Measurements from ENCODE around the gene SERINC2. TPM values are rescaled to one million over a fixed set of nuclear protein-coding genes. Genes with fewer than 3 reads are reported as not detected.

SERINC2 gene
- total RNA-seq, 1 donor from 2014 or later: 45.8 TPM

DNA sequence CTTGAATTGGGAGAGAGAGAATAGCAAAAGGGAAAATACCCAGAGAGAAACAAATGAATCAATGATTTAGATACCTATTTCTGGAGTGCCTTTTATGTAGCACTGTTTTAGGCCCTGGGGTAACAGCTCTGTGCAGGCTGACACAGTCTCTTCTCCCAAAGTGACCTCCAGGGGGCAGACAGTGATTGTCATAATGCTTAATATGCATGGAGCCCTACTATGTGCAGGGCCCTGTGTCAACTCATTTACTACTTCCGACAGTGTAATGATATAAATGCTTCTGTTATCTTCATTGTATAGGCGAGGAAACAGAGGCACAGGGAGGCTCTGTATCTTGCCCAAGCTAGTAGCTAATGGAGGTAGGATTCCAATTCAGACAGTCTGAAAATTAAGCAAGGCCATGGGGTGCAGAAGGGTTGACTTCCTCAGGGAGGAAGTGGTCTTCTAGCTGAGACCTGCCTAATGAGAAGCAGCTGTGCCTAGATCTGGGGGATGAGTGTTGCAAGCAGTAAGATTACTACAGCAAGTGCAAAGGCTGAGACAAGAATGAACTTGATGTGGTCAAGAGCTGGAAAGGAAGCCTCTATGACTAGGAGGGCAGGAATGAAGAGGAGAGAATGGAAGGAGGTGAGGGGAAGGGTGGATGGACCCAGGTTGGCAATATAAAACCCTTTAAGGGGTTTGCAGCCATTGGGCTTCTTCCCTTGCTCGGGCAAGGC, 16.2 kb upstream of the SERINC2 start:
- H3K4me3 ChIP-seq (ENCODE audit: low read depth, low read length): no peak overlapping the region
- DNase-seq (ENCODE audit: low read depth): no peak
- peak; percentile 57 for TF ChIP-seq CTCF (conservative IDR thresholded peaks at IDR 0.05; ENCODE audit: low read depth, low read length)

GRCh38 chr1:31397360-31398095, 15.5 kb upstream of the SERINC2 start:
- H3K4me3 ChIP-seq (ENCODE audit: low read depth, low read length): no peak overlapping the region
- DNase-seq (ENCODE audit: low read depth): no peak
- no peak for TF ChIP-seq CTCF (conservative IDR thresholded peaks at IDR 0.05; ENCODE audit: low read depth, low read length)

DNA sequence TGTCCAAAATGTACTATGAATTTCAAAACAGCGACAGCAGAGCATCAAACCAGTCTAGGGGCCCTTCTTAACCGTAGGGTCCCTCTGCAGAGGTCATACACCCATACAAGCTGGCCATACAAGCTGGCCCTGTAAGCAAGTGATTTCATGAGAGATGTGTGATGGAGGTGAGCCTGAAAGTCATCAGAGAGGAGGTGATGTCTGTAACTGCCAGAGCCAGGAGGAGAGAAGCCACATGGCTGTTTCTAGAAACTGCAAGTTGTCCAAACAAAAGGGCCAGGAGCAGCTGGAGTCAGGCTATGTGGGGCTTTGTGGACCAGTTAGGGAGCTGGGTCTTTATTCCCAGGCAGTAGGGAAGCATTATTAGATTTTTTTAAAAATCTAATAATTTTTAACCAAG, 14.8 kb upstream of the SERINC2 start:
- TF ChIP-seq CTCF (conservative IDR thresholded peaks at IDR 0.05; ENCODE audit: low read depth, low read length): no peak
- no peak for DNase-seq (ENCODE audit: low read depth)
- H3K4me3 ChIP-seq (ENCODE audit: low read depth, low read length): no peak overlapping the region

GRCh38 chr1:31399976-31400375, 13.0 kb upstream of the SERINC2 start:
- TF ChIP-seq CTCF (conservative IDR thresholded peaks at IDR 0.05; ENCODE audit: low read depth, low read length): no peak
- DNase-seq (ENCODE audit: low read depth): no peak
- no peak overlapping the region for H3K4me3 ChIP-seq (ENCODE audit: low read depth, low read length)

DNA sequence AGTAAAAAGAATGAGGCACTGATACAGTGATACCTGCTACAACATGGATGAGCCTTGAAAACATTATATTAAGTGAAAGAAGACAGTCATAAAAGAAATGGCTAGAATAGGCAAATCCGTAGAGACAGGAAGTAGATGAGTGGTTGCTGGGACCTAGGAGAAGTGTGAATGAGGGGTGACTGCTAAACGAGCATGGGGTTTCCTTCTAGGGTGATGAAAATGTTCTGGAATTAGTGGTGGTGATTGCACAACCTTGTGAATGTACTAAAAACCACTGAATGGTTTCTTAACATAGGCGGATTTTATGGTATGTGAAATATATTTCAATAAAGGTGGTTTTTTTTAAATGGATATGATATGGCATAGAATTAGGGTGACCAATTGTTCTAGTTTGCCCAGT, 12.6 kb upstream of the SERINC2 start:
- no peak overlapping the region for H3K4me3 ChIP-seq (ENCODE audit: low read depth, low read length)
- no peak for DNase-seq (ENCODE audit: low read depth)
- no peak for TF ChIP-seq CTCF (conservative IDR thresholded peaks at IDR 0.05; ENCODE audit: low read depth, low read length)

- H3K4me3 ChIP-seq (ENCODE audit: low read depth, low read length): no peak overlapping the region
- no peak for DNase-seq (ENCODE audit: low read depth)
- TF ChIP-seq CTCF (conservative IDR thresholded peaks at IDR 0.05; ENCODE audit: low read depth, low read length): peak; percentile 2
Measured at GRCh38 chr1:31401241-31401640, 11.8 kb upstream of the SERINC2 start.

Measured in epithelial cell of proximal tubule (primary cell).